ENCODE results near the gene NOVA2.

NOVA2 gene, protein sequence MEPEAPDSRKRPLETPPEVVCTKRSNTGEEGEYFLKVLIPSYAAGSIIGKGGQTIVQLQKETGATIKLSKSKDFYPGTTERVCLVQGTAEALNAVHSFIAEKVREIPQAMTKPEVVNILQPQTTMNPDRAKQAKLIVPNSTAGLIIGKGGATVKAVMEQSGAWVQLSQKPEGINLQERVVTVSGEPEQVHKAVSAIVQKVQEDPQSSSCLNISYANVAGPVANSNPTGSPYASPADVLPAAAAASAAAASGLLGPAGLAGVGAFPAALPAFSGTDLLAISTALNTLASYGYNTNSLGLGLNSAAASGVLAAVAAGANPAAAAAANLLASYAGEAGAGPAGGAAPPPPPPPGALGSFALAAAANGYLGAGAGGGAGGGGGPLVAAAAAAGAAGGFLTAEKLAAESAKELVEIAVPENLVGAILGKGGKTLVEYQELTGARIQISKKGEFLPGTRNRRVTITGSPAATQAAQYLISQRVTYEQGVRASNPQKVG

GRCh38 chr19:45973553-45974338 lies at the start of gene NOVA2:
NOVA2 (minus strand) TSS chr19:45973865; CDS start chr19:45973351, 514 bp downstream.
- DNase-seq (ENCODE audit: low read depth in 4 of 4, low spot score in 1 of 4): peak in 2 of 4 experiments; percentile 16 to 30

DNA sequence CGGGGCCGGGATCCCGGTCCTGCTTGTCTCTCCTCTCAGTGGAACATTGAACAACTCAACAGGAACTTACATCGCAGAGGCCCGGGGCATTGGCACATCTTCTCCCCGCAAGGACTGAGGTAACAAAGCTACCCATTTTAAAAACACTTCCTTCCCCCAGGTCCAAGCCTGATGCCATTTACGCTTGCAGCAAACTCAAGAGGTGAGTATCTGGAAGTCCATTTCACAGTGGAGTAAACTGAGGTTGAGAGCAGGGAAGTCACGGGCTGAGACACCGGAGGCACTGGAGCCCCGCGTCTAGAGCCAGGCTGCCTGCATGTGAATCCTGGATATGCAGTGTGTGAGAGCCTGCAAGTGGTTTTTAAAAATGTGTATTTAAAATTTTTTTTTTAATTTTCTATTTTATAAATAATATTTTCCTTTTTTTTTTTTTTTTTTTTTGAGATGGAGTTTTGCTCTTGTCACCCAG lies 49.7 kb upstream of the NOVA2 start:
- no peak for DNase-seq (ENCODE audit: low read depth in 4 of 4, low spot score in 1 of 4)

GRCh38 chr19:46022431-46023310 lies 49.0 kb upstream of the NOVA2 start, which contains the start of gene PGLYRP1:
PGLYRP1 (minus strand) TSS chr19:46023053; CDS start chr19:46023021, 32 bp downstream.
- no peak for DNase-seq (ENCODE audit: low read depth in 4 of 4, low spot score in 1 of 4)

DNA sequence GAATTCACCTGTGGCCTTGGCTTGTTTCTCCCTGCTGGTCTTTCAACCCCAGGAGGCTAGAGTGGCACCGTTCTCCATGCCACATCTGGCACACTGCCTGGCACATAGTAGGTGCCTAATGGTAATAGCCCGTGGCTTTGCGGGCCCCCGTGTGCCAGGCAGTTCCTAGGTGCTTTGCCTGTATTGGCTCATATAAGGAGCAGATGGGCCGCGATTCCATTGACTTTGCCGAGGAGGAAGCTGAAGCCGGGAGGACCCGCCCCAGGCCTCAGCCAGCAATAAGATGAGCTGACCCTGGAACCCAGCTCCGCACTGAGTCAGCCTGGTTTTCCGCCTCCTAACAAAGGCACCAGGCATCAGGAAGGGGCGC lies 48.4 kb upstream of the NOVA2 start:
- DNase-seq (ENCODE audit: low read depth in 4 of 4, low spot score in 1 of 4): no peak

GRCh38 chr19:46021531-46022041 lies 47.9 kb upstream of the NOVA2 start:
- no peak for DNase-seq (ENCODE audit: low read depth in 4 of 4, low spot score in 1 of 4)

DNA sequence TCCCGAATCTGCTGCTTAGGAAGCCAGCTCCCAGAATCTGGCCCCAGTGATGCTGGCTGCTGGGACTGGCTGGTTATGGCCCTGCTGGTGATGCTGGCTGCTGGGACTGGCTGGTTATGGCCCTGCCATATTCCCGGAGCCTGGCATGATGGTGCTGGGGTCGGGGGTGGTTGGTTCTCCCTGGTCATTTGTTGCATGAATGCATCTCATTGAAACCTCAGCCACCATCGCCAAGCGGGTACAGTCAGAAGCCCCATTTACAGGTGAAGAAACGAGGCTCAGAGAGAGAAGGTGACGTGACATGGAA lies 47.1 kb upstream of the NOVA2 start:
- DNase-seq (ENCODE audit: low read depth in 4 of 4, low spot score in 1 of 4): no peak

GRCh38 chr19:46019270-46019669 lies 45.6 kb upstream of the NOVA2 start:
- no peak for DNase-seq (ENCODE audit: low read depth in 4 of 4, low spot score in 1 of 4)

- no peak for DNase-seq (ENCODE audit: low read depth in 4 of 4, low spot score in 1 of 4)
These were observed 45.1 kb upstream of the NOVA2 start for GRCh38 chr19:46018729-46019251.

DNA sequence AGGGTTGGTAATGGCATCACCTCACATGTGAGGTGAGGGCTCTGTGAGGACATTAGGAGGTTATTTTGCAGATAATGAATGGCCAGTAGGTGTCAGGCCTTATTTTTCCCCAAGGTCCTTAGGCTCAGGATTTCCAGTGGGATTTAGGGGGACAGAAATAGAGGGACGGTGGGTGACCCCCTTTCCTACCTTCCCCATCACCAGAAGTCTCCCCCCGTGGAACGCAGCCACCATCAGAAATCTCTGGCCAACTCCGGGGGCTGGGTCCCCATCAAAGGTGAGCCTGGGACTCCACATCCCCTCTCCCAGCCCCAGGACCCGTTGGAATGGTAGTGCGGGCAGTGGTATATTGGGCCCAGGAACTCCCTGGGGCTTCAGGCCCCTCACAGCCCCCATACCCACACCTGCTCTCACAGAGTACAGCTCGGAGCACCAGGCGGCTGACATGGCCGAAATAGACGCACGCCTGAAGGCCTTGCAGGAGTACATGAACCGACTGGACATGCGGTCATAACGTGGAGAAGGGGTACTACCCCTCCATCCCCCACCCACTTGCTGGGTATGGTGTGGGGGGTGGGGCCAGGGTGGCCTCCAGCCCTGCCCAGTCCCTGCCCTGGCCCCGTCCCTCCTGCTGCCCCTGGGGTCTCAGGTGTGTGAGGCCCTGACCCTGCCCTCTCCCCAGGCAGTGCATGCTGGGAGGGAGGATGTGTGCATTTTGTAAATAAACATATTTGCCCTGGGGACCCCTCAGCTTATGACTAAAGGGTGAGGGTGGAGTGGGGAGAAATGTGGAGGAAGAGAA lies 44.4 kb upstream of the NOVA2 start:
- DNase-seq (ENCODE audit: low read depth in 4 of 4, low spot score in 1 of 4): no peak

- no peak for DNase-seq (ENCODE audit: low read depth in 4 of 4, low spot score in 1 of 4)
These were observed 43.4 kb upstream of the NOVA2 start for GRCh38 chr19:46017095-46017429.

GRCh38 chr19:46016426-46017094 lies 42.9 kb upstream of the NOVA2 start:
- DNase-seq (ENCODE audit: low read depth in 4 of 4, low spot score in 1 of 4): peak; percentile 63 to 82 (median 69)

DNA sequence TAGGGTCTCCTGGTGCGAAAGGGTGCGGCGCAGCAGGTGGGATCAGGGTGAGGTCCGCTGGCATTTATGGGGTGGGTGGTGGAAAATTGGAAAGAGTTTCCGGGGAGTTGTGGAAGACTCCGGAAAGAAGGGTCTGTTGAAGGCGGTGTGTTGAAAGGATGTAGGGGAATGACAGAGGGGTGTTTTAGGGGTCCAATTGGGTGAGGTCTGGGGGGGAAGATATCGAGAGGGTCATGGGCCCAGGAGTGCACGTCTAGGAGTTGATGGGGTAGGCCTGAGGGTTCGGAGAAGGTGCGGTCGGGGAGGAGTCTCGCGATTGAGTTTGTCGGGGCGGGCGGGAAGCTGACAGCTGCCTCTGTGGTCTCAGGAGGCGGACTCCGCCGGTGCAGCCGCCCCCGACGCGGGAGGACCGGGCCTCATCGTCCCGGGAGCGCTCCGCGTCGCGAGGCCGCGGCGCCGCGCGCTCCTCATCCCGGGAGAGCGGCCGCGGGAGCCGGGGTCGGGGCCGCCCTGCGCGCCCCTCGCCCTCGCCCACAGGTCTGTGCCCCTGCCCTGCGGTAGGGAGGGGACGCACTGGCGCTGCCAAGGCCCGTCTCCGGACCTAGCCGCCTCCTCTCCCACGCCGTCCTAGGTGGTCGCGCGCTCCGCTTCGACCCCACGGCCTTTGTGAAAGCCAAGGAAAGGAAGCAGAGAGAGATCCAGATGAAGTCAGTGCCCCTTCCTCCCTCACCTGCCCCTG lies 42.2 kb upstream of the NOVA2 start:
- peak in 1 of 4 experiments; percentile 16 for DNase-seq (ENCODE audit: low read depth in 4 of 4, low spot score in 1 of 4)

- peak; percentile 42 to 67 (median 46) for DNase-seq (ENCODE audit: low read depth in 4 of 4, low spot score in 1 of 4)
These were observed 41.4 kb upstream of the NOVA2 start for GRCh38 chr19:46014941-46015686.

DNA sequence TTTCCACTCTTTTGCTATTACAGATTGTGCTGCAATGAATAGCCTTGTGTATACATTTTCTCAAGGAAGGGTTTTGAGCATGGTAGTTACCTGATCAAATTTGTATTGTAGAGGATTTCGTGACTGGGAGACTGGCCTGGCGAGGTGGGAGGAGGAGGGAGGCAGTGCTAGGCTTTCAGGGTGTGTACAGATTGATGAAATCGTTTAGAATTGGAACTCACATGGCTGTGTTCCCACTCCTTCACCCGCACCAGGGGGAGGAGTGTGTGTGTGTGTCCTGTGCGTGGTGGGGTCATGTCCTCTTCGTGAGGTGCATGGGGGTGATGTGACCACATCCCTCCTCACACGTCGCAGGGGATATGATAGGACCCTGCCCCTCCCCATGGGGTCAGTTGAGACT lies 40.9 kb upstream of the NOVA2 start:
- DNase-seq (ENCODE audit: low read depth in 4 of 4, low spot score in 1 of 4): no peak

- peak; percentile 34 to 56 (median 44) for DNase-seq (ENCODE audit: low read depth in 4 of 4, low spot score in 1 of 4)
These were observed 36.2 kb upstream of the NOVA2 start for GRCh38 chr19:46009530-46010510.

- DNase-seq (ENCODE audit: low read depth in 4 of 4, low spot score in 1 of 4): no peak
These were observed 32.7 kb upstream of the NOVA2 start for GRCh38 chr19:46006411-46006810.

All from stimulated activated CD4-positive, alpha-beta T cell treated with anti-CD3 and anti-CD28 coated beads, Interleukin-1b, Interleukin-23, amount 100 ng/mL, for 24 hours (primary cell).